ENCODE results near the gene KNOP1. TPM values are rescaled to one million over a fixed set of nuclear protein-coding genes. Genes with fewer than 3 reads are reported as not detected.

KNOP1 gene
- total and polyA plus RNA-seq, 10 of the 15 experiments (the other 5 are each of a cell fraction or from before 2014, with no cell fraction given), result 13.8 to 47.2 (median 32.1) TPM

GRCh38 chr16:19705146-19705501, 12.9 kb downstream of the KNOP1 start (continued):
- TF ChIP-seq EP300 (IDR thresholded peaks at IDR 0.05; ENCODE audit: borderline replicate concordance in 1 of 2, control insufficient read depth in 1 of 2, low read depth in 2 of 2, low read length in 2 of 2) (no peak), EZH2 (IDR thresholded peaks at IDR 0.05; ENCODE audit: borderline replicate concordance, control insufficient read depth, low read depth, low read length) (no peak)

- SMC1A ChIA-PET (ENCODE audit: uncharacterized antibody, unreplicated experiment), result no interaction called here
- intact Hi-C loops (cut with micrococcal nuclease; ENCODE audit: unreplicated experiment), result no loop called here
- H3K9me3 ChIP-seq (replicated peaks; ENCODE audit: control insufficient read depth, insufficient read depth, low read length), result no peaks in the 10 kb centered on the region
- no peaks in the 10 kb centered on the region; the same call in 1 of the 2 replicates for H4K20me1 ChIP-seq (ENCODE audit: control insufficient read depth, insufficient read depth)
- TF ChIP-seq ESRRA (IDR thresholded peaks at IDR 0.05; ENCODE audit: low read length) (no peak), RAD51 (IDR thresholded peaks at IDR 0.05) (no peak), KAT2A (conservative IDR thresholded peaks at IDR 0.05; ENCODE audit: control insufficient read depth, low read depth, low read length) (no peak), MLLT1 (IDR thresholded peaks at IDR 0.05) (no peak), ZNF24 (IDR thresholded peaks at IDR 0.05) (no peak)
- TF ChIP-seq, protein P1, sequence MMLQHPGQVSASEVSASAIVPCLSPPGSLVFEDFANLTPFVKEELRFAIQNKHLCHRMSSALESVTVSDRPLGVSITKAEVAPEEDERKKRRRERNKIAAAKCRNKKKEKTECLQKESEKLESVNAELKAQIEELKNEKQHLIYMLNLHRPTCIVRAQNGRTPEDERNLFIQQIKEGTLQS (IDR thresholded peaks at IDR 0.05; ENCODE audit: borderline replicate concordance, extremely low read depth, low read depth, low read length), result no peak
- 94% methylated on average over 16 of the region's 18 CpGs for WGBS (ENCODE audit: insufficient coverage, insufficient replicate concordance, low lambda C conversion rate, missing lambda C conversion rate)
- H3K36me3 ChIP-seq (ENCODE audit: control insufficient read depth in 2 of 2, insufficient read depth in 2 of 2, low read length in 1 of 2), result peaks cover 17 to 19% of the 10 kb centered on the region in 2 experiments; a peak in 3 of 4 replicates
- no peaks in the 10 kb centered on the region for H3K79me2 ChIP-seq (ENCODE audit: control insufficient read depth, insufficient read depth, low read length)
- RAD21 ChIA-PET (ENCODE audit: unreplicated experiment), result no interaction called here
- BruUV-seq (replicated peaks), result no TSS peak
- H3K4me1 ChIP-seq (ENCODE audit: control insufficient read depth, insufficient read depth, low read length), result no peaks in the 10 kb centered on the region
- in situ Hi-C loops (cut with MboI), result no loop called here
- no peak overlapping the region for H3K27ac ChIP-seq (ENCODE audit: control insufficient read depth, insufficient read depth)
- no peak overlapping the region for H3K4me3 ChIP-seq
- no peak overlapping the region for H3K4me2 ChIP-seq (ENCODE audit: control insufficient read depth, insufficient read depth)
- CTCF ChIA-PET, result no interaction called here
- DNase-seq (ENCODE audit: low read depth, low spot score) (no peak), ATAC-seq (no peak), FAIRE-seq (no peak)
- H2AFZ ChIP-seq (ENCODE audit: control insufficient read depth, low read depth, low read length), result no peak overlapping the region
- H3K9ac ChIP-seq (ENCODE audit: control insufficient read depth, insufficient read depth, low read length), result no peak overlapping the region
- H3K27me3 ChIP-seq (replicated peaks in 1 of 2; ENCODE audit: control insufficient read depth in 2 of 2, insufficient read depth in 2 of 2, low read length in 1 of 2), result no peaks in the 10 kb centered on the region
- POLR2A ChIA-PET, result no interaction called here
These were observed 13.5 kb downstream of the KNOP1 start for GRCh38 chr16:19704321-19705145.

Measured in GM12878 (cell line).